Activated naive CD4-positive, alpha-beta T cell treated with anti-CD3 and anti-CD28 coated beads for 36 hours (primary cell): ENCODE results near the gene ANKRD13A. TPM values are rescaled to one million over a fixed set of nuclear protein-coding genes. Genes with fewer than 3 reads are reported as not detected.
"Not testable (repeated sequence)": the region's sequence is repeated elsewhere in the genome, so short reads cannot be mapped to it uniquely, and the experiment has no call there.

Experiments
- CTCF ChIA-PET: fragments of 350-600 bp; sonication (Branson Sonifier 250); formaldehyde crosslinking; loops from one replicate; lab custom pipeline; 2021; ENCODE audit warnings: antibody characterized with exemption; lab: Charles Lee
- DNase-seq: peaks from one replicate; pipeline ENCODE4 v3.0.0-alpha.2; 2020
- H3K27ac Mint-ChIP-seq: one replicate; pipeline ENCODE4 v1.8.0; 2021; ENCODE audit warnings: mild to moderate bottlenecking, mixed read lengths
- H3K27me3 Mint-ChIP-seq: one replicate; pipeline ENCODE4 v1.8.0; 2021; ENCODE audit warnings: low read depth, mixed read lengths
- H3K36me3 Mint-ChIP-seq: one replicate; pipeline ENCODE4 v1.8.0; 2021; ENCODE audit warnings: low read depth, mixed read lengths
- H3K4me1 Mint-ChIP-seq: one replicate; pipeline ENCODE4 v1.8.0; 2021; ENCODE audit warnings: low read depth, mixed read lengths
- H3K4me3 Mint-ChIP-seq: one replicate; pipeline ENCODE4 v1.8.0; 2021; ENCODE audit warnings: mild to moderate bottlenecking, moderate library complexity, mixed read lengths
- H3K9me3 Mint-ChIP-seq: one replicate; pipeline ENCODE4 v1.8.0; 2021; ENCODE audit warnings: mixed read lengths
- intact Hi-C: fragments of 100-400 bp; cut with micrococcal nuclease; formaldehyde crosslinking; loops from one replicate; pipeline ENCODE4 v1.15.1; 2023
- total RNA-seq, 2 experiments: library from RNA; stranded (reverse); gene quantifications; one replicate each; pipeline ENCODE4 v1.2.3, GENCODE V29; 2021

Gene ANKRD13A
- total RNA-seq, 2 experiments from 2014 or later, result 28.3 to 31.5 TPM

GRCh38 chr12:110075880-110076279, 76.7 kb downstream of the ANKRD13A start:
- no peaks in the 10 kb centered on the region for H3K9me3 Mint-ChIP-seq
- no peak for DNase-seq
- H3K36me3 Mint-ChIP-seq, result no peaks in the 10 kb centered on the region
- H3K4me3 Mint-ChIP-seq, result no peak overlapping the region
- CTCF ChIA-PET, result no interaction called here
- intact Hi-C loops, result no loop called here
- no peaks in the 10 kb centered on the region for H3K27me3 Mint-ChIP-seq
- H3K4me1 Mint-ChIP-seq, result peaks cover 37% of the 10 kb centered on the region
- no peak overlapping the region for H3K27ac Mint-ChIP-seq

- CTCF ChIA-PET, result no interaction called here
- DNase-seq, result no peak
- H3K27ac Mint-ChIP-seq, result no peak overlapping the region
- H3K9me3 Mint-ChIP-seq, result no peaks in the 10 kb centered on the region
- intact Hi-C loops, result no loop called here
- H3K27me3 Mint-ChIP-seq, result no peaks in the 10 kb centered on the region
- H3K4me3 Mint-ChIP-seq, result no peak overlapping the region
- H3K36me3 Mint-ChIP-seq, result no peaks in the 10 kb centered on the region
- H3K4me1 Mint-ChIP-seq, result peaks cover 30% of the 10 kb centered on the region
Measured at GRCh38 chr12:110077800-110078199, 78.6 kb downstream of the ANKRD13A start.

- Mint-ChIP-seq H3K9me3 (no peaks in the 10 kb centered on the region), H3K27ac (peak overlapping the region; percentile 89), H3K4me3 (peak overlapping the region; percentile 42), H3K4me1 (peaks cover 13% of the 10 kb centered on the region), H3K27me3 (no peaks in the 10 kb centered on the region), H3K36me3 (no peaks in the 10 kb centered on the region)
- peak; percentile 79 for DNase-seq
- CTCF ChIA-PET, result interaction anchor here (0.5 to 1.9 kb wide), 2 partner anchors 22 to 162 kb away, joined by 3 to 8 read pairs; no protein-coding TSS in a partner anchor
- intact Hi-C loops, result loop anchor here (1.0 kb wide), 2 partner anchors 31 to 202 kb away; partner anchors contain the start of genes ATP2A2 and C12orf76
Measured at GRCh38 chr12:110079477-110080400, 80.5 kb downstream of the ANKRD13A start.

DNA sequence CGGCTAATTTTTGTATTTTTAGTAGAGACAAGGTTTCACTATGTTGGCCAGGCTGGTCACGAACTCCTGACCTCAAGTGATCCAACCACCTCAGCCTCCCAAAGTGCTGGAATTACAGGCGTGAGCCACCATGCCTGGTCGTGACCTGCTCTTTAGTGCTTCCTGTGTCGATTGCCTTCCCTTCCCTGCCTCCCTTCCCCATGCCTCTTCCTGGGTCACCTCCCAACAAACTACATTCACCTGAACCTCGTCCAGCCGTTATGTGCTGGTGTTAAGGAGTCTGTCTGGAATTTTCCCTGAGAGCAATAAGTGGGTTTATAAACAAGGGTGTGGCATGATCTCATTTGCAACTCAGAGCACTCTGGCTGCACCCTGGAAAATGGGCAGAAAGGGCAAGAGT, 81.2 kb downstream of the ANKRD13A start:
- Mint-ChIP-seq H3K4me3 (no peak overlapping the region), H3K27ac (peak overlapping the region; percentile 75), H3K27me3 (no peaks in the 10 kb centered on the region), H3K4me1 (peaks cover 13% of the 10 kb centered on the region), H3K9me3 (no peaks in the 10 kb centered on the region), H3K36me3 (no peaks in the 10 kb centered on the region)
- CTCF ChIA-PET, result interaction anchor here (1.9 kb wide), 1 partner anchor 21 kb away, joined by 8 read pairs; no protein-coding TSS in a partner anchor
- intact Hi-C loops, result no loop called here
- DNase-seq, result no peak

DNA sequence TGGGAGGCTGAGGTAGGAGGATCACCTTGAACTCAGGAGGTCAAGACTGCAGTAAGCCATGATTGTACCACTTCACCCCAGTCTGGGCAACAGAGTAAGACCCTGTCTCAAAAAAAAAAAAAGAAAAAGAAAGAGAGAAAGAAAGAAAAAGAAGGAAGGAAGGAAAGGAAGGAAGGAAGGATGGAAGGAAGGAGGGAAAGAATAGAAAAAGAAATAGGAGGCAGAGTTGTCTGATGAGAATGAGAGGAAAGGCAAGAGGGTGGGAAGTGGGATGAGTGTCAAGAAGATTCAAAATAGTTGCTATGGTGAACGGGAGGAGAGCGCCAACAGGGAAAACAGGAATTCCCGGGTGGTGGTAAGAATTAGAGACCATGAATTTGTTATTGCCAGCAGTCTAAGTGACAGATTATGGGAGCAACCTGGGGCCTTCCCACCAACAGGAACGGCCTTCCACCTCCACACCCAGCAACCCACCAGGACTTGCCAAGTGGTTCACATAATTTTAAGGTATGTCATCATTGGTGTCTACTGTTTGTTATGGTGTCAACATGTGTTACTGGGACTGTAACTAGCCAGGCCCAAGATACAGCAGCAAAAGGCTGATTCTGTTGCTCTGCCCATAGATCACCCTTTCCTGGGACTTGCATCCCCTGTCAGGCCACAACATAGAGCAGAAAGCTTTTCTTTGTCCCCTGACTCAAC, 85.2 kb downstream of the ANKRD13A start:
- Mint-ChIP-seq H3K9me3 (no peaks in the 10 kb centered on the region), H3K27ac (no peak overlapping the region), H3K36me3 (no peaks in the 10 kb centered on the region), H3K4me1 (peaks cover 5% of the 10 kb centered on the region), H3K27me3 (peaks cover 3% of the 10 kb centered on the region), H3K4me3 (no peak overlapping the region)
- CTCF ChIA-PET, result no interaction called here
- intact Hi-C loops, result no loop called here
- DNase-seq, result no peak

- H3K9me3 Mint-ChIP-seq, intact Hi-C loops, CTCF ChIA-PET, DNase-seq, H3K4me1 Mint-ChIP-seq, H3K36me3 Mint-ChIP-seq, H3K4me3 Mint-ChIP-seq, H3K27me3 Mint-ChIP-seq, H3K27ac Mint-ChIP-seq: not testable (repeated sequence)
Measured at GRCh38 chr12:110088216-110088615, 89.0 kb downstream of the ANKRD13A start.

GRCh38 chr12:110088936-110089335, 89.7 kb downstream of the ANKRD13A start:
- intact Hi-C loops, result no loop called here
- no peak for DNase-seq
- no peaks in the 10 kb centered on the region for H3K4me1 Mint-ChIP-seq
- H3K27me3 Mint-ChIP-seq, result peaks cover 4% of the 10 kb centered on the region
- H3K4me3 Mint-ChIP-seq, result no peak overlapping the region
- H3K9me3 Mint-ChIP-seq, result no peaks in the 10 kb centered on the region
- no peak overlapping the region for H3K27ac Mint-ChIP-seq
- CTCF ChIA-PET, result interaction anchor here (0.5 to 2.0 kb wide), 3 partner anchors 11 to 512 kb away, joined by 3 to 11 read pairs (median 3); no protein-coding TSS in a partner anchor
- no peaks in the 10 kb centered on the region for H3K36me3 Mint-ChIP-seq

Other genes starting within 250 kb of the ANKRD13A start
- gene TRPV4, start 166.0 kb upstream of the ANKRD13A start, total RNA-seq, result not detected
- 10 to 100 TPM; 18.1 to 19.9 TPM for gene GLTP, start 118.9 kb upstream of the ANKRD13A start, total RNA-seq
- gene TCHP, start 99.2 kb upstream of the ANKRD13A start, total RNA-seq, result 10 to 100 TPM; 19.6 to 20.9 TPM
- 10 to 100 TPM; 40.2 to 41.6 TPM for gene GIT2, start 3.1 kb upstream of the ANKRD13A start, total RNA-seq
- gene C12orf76, start 49.1 kb downstream of the ANKRD13A start, total RNA-seq, result 10 to 100 TPM; 12.1 to 12.9 TPM
- 1 to 10 TPM; 1.7 to 2.2 TPM for gene IFT81, start 124.9 kb downstream of the ANKRD13A start, total RNA-seq